Peyer's patch (tissue), 4 donors: Measurements from ENCODE around the gene GP1BA. TPM values are rescaled to one million over a fixed set of nuclear protein-coding genes. Genes with fewer than 3 reads are reported as not detected.

Experiments
- DNase-seq, 3 donors: peaks; one replicate each; pipeline ENCODE4 v3.0.0-alpha.2; 2017 to 2019
- H3K27ac ChIP-seq, 4 donors: fragments of 200-600 bp; sonication (generic); one replicate each; pipeline ENCODE4 v1.5.1; 2016 to 2019
- H3K27me3 ChIP-seq, 2 donors: fragments of 200-600 bp; sonication (generic); one replicate each; pipeline ENCODE4 v1.5.1; 2019
- H3K36me3 ChIP-seq, 3 donors: fragments of 200-600 bp; sonication (generic); one replicate each; pipeline ENCODE4 v1.5.1; 2016 to 2019
- H3K4me1 ChIP-seq, 4 donors: fragments of 200-600 bp; sonication (generic); one replicate each; pipeline ENCODE4 v1.5.1; 2016 to 2019
- H3K4me3 ChIP-seq, 4 donors: fragments of 200-600 bp; sonication (generic); 1 replicate in 3 of 4; 2 replicates in 1 of 4; pipeline ENCODE4 v1.5.1; 2016 to 2019; ENCODE audit warnings: mild to moderate bottlenecking in 1 of 4
- H3K9me3 ChIP-seq, 4 donors: fragments of 200-600 bp; sonication (generic); one replicate each; pipeline ENCODE4 v1.5.1; 2016 to 2019; ENCODE audit warnings: mild to moderate bottlenecking in 1 of 4
- POLR2A ChIP-seq, 2 donors: fragments of 450-650 bp; IDR thresholded peaks; one replicate each; pipeline ENCODE4 v1.5.1; 2017; ENCODE audit warnings: antibody characterized with exemption in 2 of 2, mild to moderate bottlenecking in 2 of 2, moderate library complexity in 2 of 2
- small RNA-seq, 2 donors: library from RNA; depleted of rRNA; stranded (forward); fragments of <200 nt; gene quantifications; one replicate each; pipeline ENCODE3, GENCODE V24; 2016
- total RNA-seq, 4 donors: library from RNA; depleted of rRNA; stranded (reverse); fragments of >200 nt; gene quantifications; one replicate each; pipeline ENCODE4 v1.1.0, GENCODE V29; 2016
- TF ChIP-seq, protein P1 (sequence below), 6 experiments: fragments of 450-650 bp in 4 of 6; fragments of 200-600 bp in 2 of 6; sonication (generic) in 1 of 6; IDR thresholded peaks; one replicate each; pipeline ENCODE4 v1.5.1; 2017 to 2019; ENCODE audit warnings: antibody characterized with exemption in 6 of 6, mild to moderate bottlenecking in 3 of 6, moderate library complexity in 1 of 6

GP1BA gene
- total RNA-seq, 4 donors from 2014 or later = not detected

DNA sequence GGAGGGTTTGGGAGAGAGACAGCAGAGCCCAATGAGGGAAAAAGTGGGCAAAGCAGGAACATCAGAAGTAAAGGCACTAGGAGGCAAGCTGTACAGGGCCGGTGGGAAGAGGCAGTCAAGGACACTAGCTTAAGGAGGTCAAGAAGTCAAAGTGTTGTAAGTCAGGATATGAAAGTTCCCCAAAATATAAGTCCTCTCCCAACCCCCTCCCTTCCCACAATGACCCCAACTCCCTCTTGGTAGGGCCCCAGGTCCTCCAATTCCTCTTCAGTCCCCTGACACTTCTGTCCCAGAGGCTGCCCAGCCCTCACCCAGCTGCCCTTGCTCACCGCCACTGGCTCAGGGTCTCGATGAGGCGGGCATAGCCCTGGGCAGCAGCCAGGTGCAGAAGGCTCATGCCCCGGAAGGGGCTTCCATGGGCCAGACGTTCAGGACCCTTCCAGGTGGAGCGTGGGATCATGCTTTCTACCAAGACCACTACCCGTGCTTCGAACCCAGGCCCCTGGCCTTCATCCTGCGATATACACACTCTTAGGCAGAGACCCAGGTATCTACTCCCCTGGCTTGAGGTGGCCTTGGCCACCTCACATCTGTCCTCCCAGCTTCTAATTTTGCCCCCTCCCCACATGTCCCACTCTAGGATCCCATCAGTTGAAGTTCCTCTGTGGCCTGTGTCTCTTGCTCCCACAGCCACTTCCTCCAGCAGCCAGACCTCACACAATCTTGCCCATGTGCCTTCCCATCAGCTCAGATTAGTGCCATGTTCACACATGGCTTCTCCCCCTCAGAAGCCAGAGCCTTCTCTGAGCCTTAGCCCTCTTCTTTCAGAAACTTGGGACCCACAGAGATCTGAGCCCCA, 41.4 kb downstream of the GP1BA start:
- Histone ChIP-seq H3K27me3 (no peaks in the 10 kb centered on the region), H3K4me1 (peaks cover 0 to 18% (median 5%) of the 10 kb centered on the region in 4 donors), H3K4me3 (no peak overlapping the region), H3K9me3 (no peaks in the 10 kb centered on the region), H3K27ac (no peak overlapping the region), H3K36me3 (peaks cover 0 to 62% (median 0%) of the 10 kb centered on the region in 3 donors)
- no peak for TF ChIP-seq POLR2A (IDR thresholded peaks at IDR 0.05)
- TF ChIP-seq, protein P1, sequence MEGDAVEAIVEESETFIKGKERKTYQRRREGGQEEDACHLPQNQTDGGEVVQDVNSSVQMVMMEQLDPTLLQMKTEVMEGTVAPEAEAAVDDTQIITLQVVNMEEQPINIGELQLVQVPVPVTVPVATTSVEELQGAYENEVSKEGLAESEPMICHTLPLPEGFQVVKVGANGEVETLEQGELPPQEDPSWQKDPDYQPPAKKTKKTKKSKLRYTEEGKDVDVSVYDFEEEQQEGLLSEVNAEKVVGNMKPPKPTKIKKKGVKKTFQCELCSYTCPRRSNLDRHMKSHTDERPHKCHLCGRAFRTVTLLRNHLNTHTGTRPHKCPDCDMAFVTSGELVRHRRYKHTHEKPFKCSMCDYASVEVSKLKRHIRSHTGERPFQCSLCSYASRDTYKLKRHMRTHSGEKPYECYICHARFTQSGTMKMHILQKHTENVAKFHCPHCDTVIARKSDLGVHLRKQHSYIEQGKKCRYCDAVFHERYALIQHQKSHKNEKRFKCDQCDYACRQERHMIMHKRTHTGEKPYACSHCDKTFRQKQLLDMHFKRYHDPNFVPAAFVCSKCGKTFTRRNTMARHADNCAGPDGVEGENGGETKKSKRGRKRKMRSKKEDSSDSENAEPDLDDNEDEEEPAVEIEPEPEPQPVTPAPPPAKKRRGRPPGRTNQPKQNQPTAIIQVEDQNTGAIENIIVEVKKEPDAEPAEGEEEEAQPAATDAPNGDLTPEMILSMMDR (IDR thresholded peaks at IDR 0.05) = no peak
- DNase-seq = no peak

DNA sequence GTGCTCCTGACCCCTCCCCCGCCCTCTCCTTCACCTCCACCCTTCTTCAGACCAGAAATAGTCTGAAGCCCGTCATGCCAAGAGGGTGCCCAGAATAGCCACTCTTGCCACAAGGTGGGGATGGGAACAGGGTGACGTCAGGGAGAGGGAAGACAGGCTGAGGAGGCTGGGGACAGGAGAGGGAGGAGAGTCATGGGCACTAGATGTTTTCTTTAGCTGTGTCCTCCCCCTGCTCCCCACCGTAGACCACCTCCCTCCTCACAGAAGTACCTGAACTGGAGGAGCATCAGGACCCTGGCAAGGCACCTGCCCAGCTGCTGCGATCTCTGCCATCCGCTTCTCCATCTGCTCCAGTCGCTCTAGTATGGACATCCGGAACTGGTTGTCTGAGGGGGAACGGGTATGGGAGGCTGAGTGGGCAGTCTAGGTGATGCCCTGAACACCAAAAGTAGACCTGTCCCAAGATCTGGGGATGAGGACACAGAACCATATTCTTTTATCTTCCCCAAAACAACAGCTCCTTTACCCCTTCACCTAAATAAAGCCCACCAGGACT, 42.1 kb downstream of the GP1BA start:
- H3K36me3 ChIP-seq = peaks cover 0 to 70% (median 0%) of the 10 kb centered on the region in 3 donors

DNA sequence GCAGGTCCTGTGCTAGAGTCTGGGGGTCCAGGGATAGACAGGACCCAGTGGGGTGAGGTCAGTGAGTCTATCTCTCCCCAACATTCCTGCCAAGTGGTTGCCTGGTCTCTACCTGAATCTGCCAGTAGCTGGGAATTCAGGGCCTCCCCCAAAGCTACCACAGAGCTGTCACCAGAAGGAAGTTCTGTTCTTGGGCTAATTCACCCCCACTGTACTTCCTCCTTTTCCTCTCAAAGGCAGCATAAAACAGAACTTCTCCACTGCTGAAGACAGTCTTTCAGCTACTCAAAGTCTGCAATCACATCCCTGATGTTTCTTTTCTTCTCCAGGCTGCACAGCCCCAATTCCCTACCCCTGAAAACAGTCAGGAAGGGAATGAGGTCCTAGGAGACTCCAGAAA, 46.6 kb downstream of the GP1BA start:
- TF ChIP-seq, protein P1 (IDR thresholded peaks at IDR 0.05) = no peak
- no peak for TF ChIP-seq POLR2A (IDR thresholded peaks at IDR 0.05)
- peaks cover 0 to 74% (median 0%) of the 10 kb centered on the region in 3 donors for H3K36me3 ChIP-seq

More for the DNA sequence above, 42.1 kb downstream of the GP1BA start:
- no peak for DNase-seq
- Histone ChIP-seq H3K27me3 (no peaks in the 10 kb centered on the region), H3K4me1 (peaks cover 0 to 11% (median 0%) of the 10 kb centered on the region in 4 donors), H3K9me3 (no peaks in the 10 kb centered on the region), H3K27ac (no peak overlapping the region), H3K4me3 (no peak overlapping the region)
- TF ChIP-seq POLR2A (IDR thresholded peaks at IDR 0.05) = no peak
- TF ChIP-seq, protein P1 (IDR thresholded peaks at IDR 0.05) = no peak

DNA sequence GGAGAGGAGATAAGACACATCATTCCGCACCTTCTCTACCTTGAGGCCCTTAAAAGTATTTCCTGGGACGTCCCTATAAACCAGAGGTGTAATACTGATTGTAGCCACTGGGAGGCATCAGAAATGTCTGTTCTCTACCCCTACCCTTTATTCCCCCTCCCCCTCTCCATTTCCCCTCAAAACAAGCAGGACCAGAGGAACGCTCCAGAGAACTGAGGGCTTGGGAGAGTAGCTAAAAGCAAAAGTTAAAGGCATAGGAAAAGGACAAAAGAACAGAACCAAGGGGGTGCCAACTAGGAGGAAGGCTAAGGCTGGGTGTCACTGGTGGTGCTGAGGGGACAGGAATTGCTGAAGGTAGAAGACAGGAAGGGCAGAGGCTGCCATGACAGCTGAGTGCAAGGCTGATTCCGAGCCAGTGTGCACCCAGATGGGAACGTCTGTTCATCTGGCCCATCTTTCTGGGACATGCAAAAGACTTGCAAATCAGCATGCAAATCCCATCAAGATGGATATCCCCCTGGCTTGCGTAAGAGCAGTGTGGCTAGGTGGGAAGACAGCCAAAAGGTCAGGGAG, 48.7 kb downstream of the GP1BA start:
- Histone ChIP-seq H3K27me3 (no peaks in the 10 kb centered on the region), H3K4me3 (no peak overlapping the region), H3K4me1 (peaks cover 0 to 11% (median 2%) of the 10 kb centered on the region in 4 donors), H3K27ac (peak overlapping the region in 1 of 4 donors; percentile 11), H3K36me3 (peaks cover 0 to 76% (median 0%) of the 10 kb centered on the region in 3 donors), H3K9me3 (no peaks in the 10 kb centered on the region)
- peak in 1 of 3 donors; percentile 35 for DNase-seq
- TF ChIP-seq POLR2A (IDR thresholded peaks at IDR 0.05) = no peak
- TF ChIP-seq, protein P1 (IDR thresholded peaks at IDR 0.05) = peak; percentile 71 to 89 (median 85)

More for the DNA sequence above, 46.6 kb downstream of the GP1BA start:
- H3K4me3 ChIP-seq = no peak overlapping the region
- no peaks in the 10 kb centered on the region for H3K9me3 ChIP-seq
- H3K4me1 ChIP-seq = peaks cover 0 to 10% (median 2%) of the 10 kb centered on the region in 4 donors
- peak overlapping the region in 1 of 4 donors; percentile 36 for H3K27ac ChIP-seq
- no peaks in the 10 kb centered on the region for H3K27me3 ChIP-seq
- DNase-seq = no peak

DNA sequence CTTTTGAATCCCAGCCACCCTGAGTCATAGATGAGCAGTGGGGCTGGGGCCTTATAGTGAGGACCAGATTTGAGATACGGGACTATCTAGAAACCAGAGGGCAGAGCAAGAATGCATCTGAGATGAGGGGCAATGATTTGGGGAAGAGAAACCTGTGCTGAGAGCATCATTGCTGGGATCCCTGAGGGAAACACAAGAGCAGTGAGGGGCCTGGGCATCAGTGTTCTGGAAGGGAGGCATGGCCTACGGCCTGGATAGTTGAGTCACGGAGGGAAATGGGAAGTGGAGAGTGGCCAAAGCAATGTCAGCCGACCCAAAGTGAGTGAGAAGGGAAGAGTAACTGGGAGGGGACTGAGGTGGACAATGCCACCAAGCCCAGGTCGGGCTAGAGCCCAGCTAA, 50.2 kb downstream of the GP1BA start:
- no peak for DNase-seq
- TF ChIP-seq, protein P1 (IDR thresholded peaks at IDR 0.05) = no peak
- no peak for TF ChIP-seq POLR2A (IDR thresholded peaks at IDR 0.05)
- H3K9me3 ChIP-seq = no peaks in the 10 kb centered on the region
- H3K27ac ChIP-seq = no peak overlapping the region
- H3K4me3 ChIP-seq = no peak overlapping the region
- peaks cover 0 to 65% (median 0%) of the 10 kb centered on the region in 3 donors for H3K36me3 ChIP-seq
- peaks cover 0 to 23% (median 9%) of the 10 kb centered on the region in 4 donors for H3K4me1 ChIP-seq
- H3K27me3 ChIP-seq = no peaks in the 10 kb centered on the region

Small RNA genes within 50 kb of the gene (small RNA-seq; reads per million reads assigned to genes)
- gene MIR6864 (0 reads per million in 2 donors), gene MIR6865 (0 reads per million in 2 donors)

Other genes with a start within 250 kb of the GP1BA start
- gene PELP1, start 228.1 kb upstream of the GP1BA start, total RNA-seq = 10 to 100 TPM; 21.2 to 34.9 (median 31.4) TPM
- gene ARRB2, start 221.6 kb upstream of the GP1BA start, total RNA-seq = 100 to 1,000 TPM in 1 of 4 donors, 10 to 100 TPM in 3; 59.2 to 163 (median 73.8) TPM
- 10 to 100 TPM; 32.1 to 44.6 (median 41.8) TPM for gene MED11, start 200.8 kb upstream of the GP1BA start, total RNA-seq
- gene ZMYND15, start 192.4 kb upstream of the GP1BA start, total RNA-seq = 1 to 10 TPM in 3 of 4 donors, not detected in 1; 2.1 to 5.6 (median 4.0) TPM
- 10 to 100 TPM; 24.8 to 33.1 (median 28.0) TPM for gene CXCL16, start 192.3 kb upstream of the GP1BA start, total RNA-seq
- 100 to 1,000 TPM in 2 of 4 donors, 10 to 100 TPM in 1, not detected in 1; 75.3 to 171 (median 163) TPM for gene TM4SF5, start 160.4 kb upstream of the GP1BA start, total RNA-seq
- gene VMO1, start 145.9 kb upstream of the GP1BA start, total RNA-seq = 1 to 10 TPM in 1 of 4 donors, not detected in 3; 3.8 TPM
- 10 to 100 TPM in 2 of 4 donors, 1 to 10 TPM in 1, not detected in 1; 5.4 to 28.2 (median 23.6) TPM for gene GLTPD2, start 143.3 kb upstream of the GP1BA start, total RNA-seq
- 100 to 1,000 TPM in 2 of 4 donors, 10 to 100 TPM in 2; 51.4 to 155 (median 107) TPM for gene PSMB6, start 136.1 kb upstream of the GP1BA start, total RNA-seq
- gene PLD2, start 125.1 kb upstream of the GP1BA start, total RNA-seq = 10 to 100 TPM; 14.4 to 33.8 (median 26.6) TPM
- gene MINK1, start 98.9 kb upstream of the GP1BA start, total RNA-seq = 100 to 1,000 TPM; 111 to 278 (median 223) TPM
- 1 to 10 TPM in 2 of 4 donors, under 1 TPM in 2; 0.66 to 5.0 (median 1.5) TPM for gene C17orf107, start 32.7 kb upstream of the GP1BA start, total RNA-seq
- gene CHRNE, start 29.2 kb upstream of the GP1BA start, total RNA-seq = not detected
- 10 to 100 TPM; 30.5 to 84.1 (median 60.4) TPM for gene SLC25A11, start 7.8 kb downstream of the GP1BA start, total RNA-seq
- 10 to 100 TPM; 57.8 to 92.1 (median 78.9) TPM for gene RNF167, start 8.0 kb downstream of the GP1BA start, total RNA-seq
- 1,000 to 10,000 TPM in 1 of 4 donors, 100 to 1,000 TPM in 3; 530 to 1,064 (median 855) TPM for gene PFN1, start 16.3 kb downstream of the GP1BA start, total RNA-seq
- gene ENO3, start 18.8 kb downstream of the GP1BA start, total RNA-seq = 10 to 100 TPM in 3 of 4 donors, 1 to 10 TPM in 1; 7.4 to 27.7 (median 20.6) TPM
- gene SPAG7, start 35.5 kb downstream of the GP1BA start, total RNA-seq = 10 to 100 TPM; 34.2 to 85.0 (median 48.9) TPM
- 100 to 1,000 TPM in 1 of 4 donors, 10 to 100 TPM in 3; 42.4 to 124 (median 88.7) TPM for gene CAMTA2, start 55.4 kb downstream of the GP1BA start, total RNA-seq
- gene INCA1, start 65.2 kb downstream of the GP1BA start, total RNA-seq = 1 to 10 TPM in 1 of 4 donors, not detected in 3; 2.4 TPM
- 100 to 1,000 TPM in 3 of 4 donors, 10 to 100 TPM in 1; 91.4 to 141 (median 116) TPM for gene KIF1C, start 65.7 kb downstream of the GP1BA start, total RNA-seq
- 10 to 100 TPM in 3 of 4 donors, not detected in 1; 12.9 to 50.8 (median 45.3) TPM for gene SLC52A1, start 103.1 kb downstream of the GP1BA start, total RNA-seq
- 10 to 100 TPM in 2 of 4 donors, 1 to 10 TPM in 2; 7.4 to 13.7 (median 11.0) TPM for gene ZFP3, start 146.2 kb downstream of the GP1BA start, total RNA-seq
- 10 to 100 TPM in 1 of 4 donors, 1 to 10 TPM in 3; 5.3 to 10.9 (median 7.0) TPM for gene ZNF232, start 179.6 kb downstream of the GP1BA start, total RNA-seq
- under 1 TPM in 2 of 4 donors, not detected in 2; under 0.01 to 0.18 TPM for gene USP6, start 183.8 kb downstream of the GP1BA start, total RNA-seq